Neural cell (in vitro differentiated cells): ENCODE measurements around the gene FKBP1A.

Experiments used
- EP300 ChIP-seq: fragments of 450-650 bp; conservative IDR thresholded peaks from 2 replicates; pipeline ENCODE4 v1.6.1; 2014; ENCODE audit warnings: antibody characterized with exemption, mild to moderate bottlenecking, moderate library complexity; ENCODE audit not compliant: poor library complexity, severe bottlenecking
- EZH2 ChIP-seq: fragments of 200-600, 300-800 bp; shearing (Covaris generic), sonication (generic); IDR thresholded peaks from 2 replicates; pipeline ENCODE4 v1.6.1; 2014; ENCODE audit warnings: antibody characterized with exemption, low read length, borderline replicate concordance, mild to moderate bottlenecking; ENCODE audit not compliant: insufficient read depth, poor library complexity, severe bottlenecking
- MXI1 ChIP-seq: fragments of 450-650 bp; conservative IDR thresholded peaks from 2 replicates; pipeline ENCODE4 v1.6.1; 2014; ENCODE audit warnings: antibody characterized with exemption, mild to moderate bottlenecking; ENCODE audit not compliant: poor library complexity, severe bottlenecking
- POLR2AphosphoS5 ChIP-seq: IDR thresholded peaks from 2 replicates; pipeline ENCODE4 v1.6.1; 2012
- RAD21 ChIP-seq: fragments of 450-650 bp; conservative IDR thresholded peaks from 2 replicates; pipeline ENCODE4 v1.6.1; 2014; ENCODE audit warnings: antibody characterized with exemption, mild to moderate bottlenecking, moderate library complexity
- SMC3 ChIP-seq: fragments of 450-650 bp; conservative IDR thresholded peaks from 2 replicates; pipeline ENCODE4 v1.6.1; 2014; ENCODE audit warnings: antibody characterized with exemption, mild to moderate bottlenecking, moderate library complexity; ENCODE audit not compliant: poor library complexity
- TAF1 ChIP-seq: IDR thresholded peaks from 2 replicates; pipeline ENCODE4 v1.6.1; 2012; ENCODE audit warnings: low read depth
- TF ChIP-seq, protein P1 (sequence below): fragments of 450-650 bp; IDR thresholded peaks from 2 replicates; pipeline ENCODE4 v1.5.1; 2014; ENCODE audit warnings: antibody characterized with exemption, mild to moderate bottlenecking, moderate library complexity; ENCODE audit not compliant: poor library complexity, severe bottlenecking
- TF ChIP-seq, protein P2 (sequence below): IDR thresholded peaks from 2 replicates; pipeline ENCODE4 v1.6.1; 2012; ENCODE audit warnings: borderline replicate concordance

DNA sequence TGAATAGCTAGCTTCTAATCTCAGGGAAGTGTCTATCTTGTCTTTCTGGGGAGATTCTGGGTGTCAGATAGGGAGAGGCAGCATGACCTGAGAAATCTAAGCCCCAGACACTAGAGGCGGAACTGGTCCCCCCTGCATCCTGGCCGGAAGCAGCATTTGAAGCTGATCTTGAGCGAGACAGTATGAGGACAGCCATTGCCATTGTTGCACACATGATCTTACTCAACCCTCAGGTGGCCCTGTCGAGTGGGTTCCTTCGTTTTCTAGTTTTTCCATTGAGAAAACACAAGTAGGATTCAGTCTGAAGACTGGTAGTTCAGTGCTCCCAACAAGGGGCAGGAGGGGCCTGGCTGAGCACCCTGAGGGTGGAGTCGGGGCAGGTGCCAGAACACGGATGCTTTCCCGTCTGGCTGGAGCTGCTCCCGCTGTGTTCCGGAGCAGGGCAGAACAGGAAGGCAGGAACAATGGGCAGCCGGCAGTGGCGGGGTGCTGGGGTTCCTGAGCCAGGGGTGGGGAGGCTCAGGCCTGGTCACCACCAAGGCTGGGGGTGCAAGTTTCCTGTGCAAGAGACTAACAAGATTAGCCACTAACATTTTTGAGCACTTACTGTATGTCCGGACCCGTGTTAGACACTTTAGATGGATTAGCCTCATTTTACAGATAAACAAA is 56.0 kb downstream of the FKBP1A start:
- TF ChIP-seq, protein P1, sequence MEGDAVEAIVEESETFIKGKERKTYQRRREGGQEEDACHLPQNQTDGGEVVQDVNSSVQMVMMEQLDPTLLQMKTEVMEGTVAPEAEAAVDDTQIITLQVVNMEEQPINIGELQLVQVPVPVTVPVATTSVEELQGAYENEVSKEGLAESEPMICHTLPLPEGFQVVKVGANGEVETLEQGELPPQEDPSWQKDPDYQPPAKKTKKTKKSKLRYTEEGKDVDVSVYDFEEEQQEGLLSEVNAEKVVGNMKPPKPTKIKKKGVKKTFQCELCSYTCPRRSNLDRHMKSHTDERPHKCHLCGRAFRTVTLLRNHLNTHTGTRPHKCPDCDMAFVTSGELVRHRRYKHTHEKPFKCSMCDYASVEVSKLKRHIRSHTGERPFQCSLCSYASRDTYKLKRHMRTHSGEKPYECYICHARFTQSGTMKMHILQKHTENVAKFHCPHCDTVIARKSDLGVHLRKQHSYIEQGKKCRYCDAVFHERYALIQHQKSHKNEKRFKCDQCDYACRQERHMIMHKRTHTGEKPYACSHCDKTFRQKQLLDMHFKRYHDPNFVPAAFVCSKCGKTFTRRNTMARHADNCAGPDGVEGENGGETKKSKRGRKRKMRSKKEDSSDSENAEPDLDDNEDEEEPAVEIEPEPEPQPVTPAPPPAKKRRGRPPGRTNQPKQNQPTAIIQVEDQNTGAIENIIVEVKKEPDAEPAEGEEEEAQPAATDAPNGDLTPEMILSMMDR: no peak
- no peak for TF ChIP-seq EZH2
- no peak for TF ChIP-seq EP300
- no peak for TF ChIP-seq MXI1
- TF ChIP-seq POLR2AphosphoS5: no peak
- TF ChIP-seq, protein P2, sequence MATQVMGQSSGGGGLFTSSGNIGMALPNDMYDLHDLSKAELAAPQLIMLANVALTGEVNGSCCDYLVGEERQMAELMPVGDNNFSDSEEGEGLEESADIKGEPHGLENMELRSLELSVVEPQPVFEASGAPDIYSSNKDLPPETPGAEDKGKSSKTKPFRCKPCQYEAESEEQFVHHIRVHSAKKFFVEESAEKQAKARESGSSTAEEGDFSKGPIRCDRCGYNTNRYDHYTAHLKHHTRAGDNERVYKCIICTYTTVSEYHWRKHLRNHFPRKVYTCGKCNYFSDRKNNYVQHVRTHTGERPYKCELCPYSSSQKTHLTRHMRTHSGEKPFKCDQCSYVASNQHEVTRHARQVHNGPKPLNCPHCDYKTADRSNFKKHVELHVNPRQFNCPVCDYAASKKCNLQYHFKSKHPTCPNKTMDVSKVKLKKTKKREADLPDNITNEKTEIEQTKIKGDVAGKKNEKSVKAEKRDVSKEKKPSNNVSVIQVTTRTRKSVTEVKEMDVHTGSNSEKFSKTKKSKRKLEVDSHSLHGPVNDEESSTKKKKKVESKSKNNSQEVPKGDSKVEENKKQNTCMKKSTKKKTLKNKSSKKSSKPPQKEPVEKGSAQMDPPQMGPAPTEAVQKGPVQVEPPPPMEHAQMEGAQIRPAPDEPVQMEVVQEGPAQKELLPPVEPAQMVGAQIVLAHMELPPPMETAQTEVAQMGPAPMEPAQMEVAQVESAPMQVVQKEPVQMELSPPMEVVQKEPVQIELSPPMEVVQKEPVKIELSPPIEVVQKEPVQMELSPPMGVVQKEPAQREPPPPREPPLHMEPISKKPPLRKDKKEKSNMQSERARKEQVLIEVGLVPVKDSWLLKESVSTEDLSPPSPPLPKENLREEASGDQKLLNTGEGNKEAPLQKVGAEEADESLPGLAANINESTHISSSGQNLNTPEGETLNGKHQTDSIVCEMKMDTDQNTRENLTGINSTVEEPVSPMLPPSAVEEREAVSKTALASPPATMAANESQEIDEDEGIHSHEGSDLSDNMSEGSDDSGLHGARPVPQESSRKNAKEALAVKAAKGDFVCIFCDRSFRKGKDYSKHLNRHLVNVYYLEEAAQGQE: no peak
- no peak for TF ChIP-seq SMC3
- no peak for TF ChIP-seq RAD21
- no peak for TF ChIP-seq TAF1
